BLaER1 treated with 17β-estradiol and CSF1 and Interleukin-3, amounts not matched to agents 10 nM and 100 nM (cell line): ENCODE data around the gene SIDT2.

Source experiments
- H3K27ac ChIP-seq, 11 experiments: shearing (Covaris generic); formaldehyde crosslinking; 2 replicates each; pipeline ENCODE4 v1.8.1; 2022
- H3K27me3 ChIP-seq, 11 experiments: shearing (Covaris generic); formaldehyde crosslinking; 2 replicates each; pipeline ENCODE4 v1.8.1; 2022
- H3K36me3 ChIP-seq, 11 experiments: shearing (Covaris generic); formaldehyde crosslinking; 2 replicates each; pipeline ENCODE4 v1.8.1; 2022
- H3K4me1 ChIP-seq, 10 experiments: shearing (Covaris generic); formaldehyde crosslinking; 2 replicates each; pipeline ENCODE4 v1.8.1; 2022
- H3K4me2 ChIP-seq, 11 experiments: shearing (Covaris generic); formaldehyde crosslinking; 2 replicates each; pipeline ENCODE4 v1.8.1; 2022
- H3K4me3 ChIP-seq, 10 experiments: shearing (Covaris generic); formaldehyde crosslinking; 2 replicates each; pipeline ENCODE4 v1.8.1; 2022
- H3K9ac ChIP-seq, 11 experiments: shearing (Covaris generic); formaldehyde crosslinking; 2 replicates each; pipeline ENCODE4 v1.8.1; 2022
- H3K9me3 ChIP-seq, 11 experiments: shearing (Covaris generic); formaldehyde crosslinking; replicated peaks in 1 of 11; 2 replicates each; pipeline ENCODE4 v1.8.1; 2022
- H4K20me1 ChIP-seq, 11 experiments: shearing (Covaris generic); formaldehyde crosslinking; 2 replicates each; pipeline ENCODE4 v1.8.1; 2022
- Cebpa-rat ChIP-seq, 11 experiments: shearing (Covaris generic); IDR thresholded peaks; 2 replicates each; pipeline ENCODE4 v1.8.1; 2022

Gene SIDT2

DNA sequence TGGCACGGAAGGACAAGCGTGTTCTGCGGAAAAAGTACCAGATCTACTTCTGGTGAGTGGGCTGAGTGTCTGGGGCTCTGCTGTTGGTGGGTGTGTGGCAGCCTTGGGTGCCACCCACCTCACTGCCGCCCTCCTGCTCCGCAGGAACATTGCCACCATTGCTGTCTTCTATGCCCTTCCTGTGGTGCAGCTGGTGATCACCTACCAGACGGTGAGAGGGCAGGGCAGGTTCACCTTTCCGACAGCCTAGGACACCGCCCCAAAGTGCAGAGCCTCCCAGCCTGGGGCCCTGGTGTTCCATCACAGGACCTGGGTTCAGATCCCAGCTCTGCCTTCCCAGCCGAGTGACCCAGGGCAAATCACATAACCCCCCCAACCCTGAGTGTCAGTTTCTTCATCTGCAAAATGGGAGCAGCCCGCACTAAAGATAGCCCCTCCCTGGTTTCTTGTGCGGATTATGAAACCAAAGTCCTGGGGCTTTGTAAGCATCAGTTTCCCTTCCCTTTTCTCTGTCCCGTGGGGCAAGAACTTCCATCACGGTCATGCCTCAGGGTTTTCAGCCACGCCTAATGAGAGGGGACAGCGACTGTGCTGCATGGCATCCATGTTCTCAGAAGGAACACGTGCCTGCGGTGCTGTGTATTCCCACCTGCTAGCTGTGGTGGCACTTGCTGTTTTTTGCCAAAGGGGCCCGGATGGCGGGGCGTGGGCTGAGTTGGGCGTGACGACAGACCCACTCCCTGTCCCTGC, 10.8 kb downstream of the SIDT2 start:
- H3K4me3 ChIP-seq = peak overlapping the region in 3 of 10 experiments; percentile 12 to 43 (median 43); a peak in 4 of 20 replicates
- peaks cover 0 to 5% (median 0%) of the 10 kb centered on the region in 11 experiments; a peak in 1 of 22 replicates for H3K9me3 ChIP-seq
- TF ChIP-seq Cebpa-rat (IDR thresholded peaks at IDR 0.05) = peak; percentile 52 to 92 (median 87)
- H3K36me3 ChIP-seq = peaks cover 0 to 66% (median 49%) of the 10 kb centered on the region in 11 experiments; a peak in 19 of 22 replicates
- peak overlapping the region; percentile 66 to 80 (median 75); a peak in 21 of 22 replicates for H3K9ac ChIP-seq
- H4K20me1 ChIP-seq = no peaks in the 10 kb centered on the region
- H3K4me1 ChIP-seq = peaks cover 62 to 93% (median 76%) of the 10 kb centered on the region in 10 experiments
- peak overlapping the region; percentile 81 to 95 (median 87) for H3K4me2 ChIP-seq
- H3K27me3 ChIP-seq = no peaks in the 10 kb centered on the region
- peak overlapping the region; percentile 73 to 96 (median 92) for H3K27ac ChIP-seq

DNA sequence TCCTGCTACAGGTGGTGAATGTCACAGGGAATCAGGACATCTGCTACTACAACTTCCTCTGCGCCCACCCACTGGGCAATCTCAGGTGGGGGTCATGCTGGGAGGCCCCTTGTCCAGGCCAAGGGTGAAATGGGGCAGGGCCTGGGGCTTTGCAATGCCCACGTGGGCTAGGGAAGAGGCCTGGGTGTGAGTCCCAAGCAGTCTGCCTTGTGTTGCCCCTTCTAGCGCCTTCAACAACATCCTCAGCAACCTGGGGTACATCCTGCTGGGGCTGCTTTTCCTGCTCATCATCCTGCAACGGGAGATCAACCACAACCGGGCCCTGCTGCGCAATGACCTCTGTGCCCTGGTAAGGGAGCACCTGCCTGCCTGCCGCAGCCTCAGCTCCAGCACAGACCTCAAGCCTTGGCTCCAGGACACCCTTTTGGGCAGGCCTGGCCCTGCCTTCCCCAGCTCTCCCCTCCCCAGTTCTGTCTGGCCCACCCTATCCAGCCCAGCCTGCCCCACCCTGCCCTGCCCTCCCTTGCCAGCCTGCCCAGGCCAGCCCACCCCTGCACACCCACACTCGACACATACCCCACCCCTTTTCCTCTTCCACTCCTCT, 11.5 kb downstream of the SIDT2 start:
- H3K4me1 ChIP-seq = peaks cover 60 to 95% (median 77%) of the 10 kb centered on the region in 10 experiments
- peak overlapping the region; percentile 81 to 95 (median 87) for H3K4me2 ChIP-seq
- peaks cover 0 to 67% (median 47%) of the 10 kb centered on the region in 11 experiments; a peak in 19 of 22 replicates for H3K36me3 ChIP-seq
- H3K9ac ChIP-seq = peak overlapping the region; percentile 66 to 80 (median 75); a peak in 21 of 22 replicates
- no peak; a peak in 1 of 22 replicates for TF ChIP-seq Cebpa-rat (IDR thresholded peaks at IDR 0.05)
- H4K20me1 ChIP-seq = no peaks in the 10 kb centered on the region
- peak overlapping the region; percentile 73 to 96 (median 92) for H3K27ac ChIP-seq
- H3K4me3 ChIP-seq = peak overlapping the region in 4 of 10 experiments; percentile 13 to 43 (median 29); a peak in 4 of 20 replicates
- no peaks in the 10 kb centered on the region for H3K27me3 ChIP-seq
- H3K9me3 ChIP-seq = peaks cover 0 to 5% (median 0%) of the 10 kb centered on the region in 11 experiments; a peak in 1 of 22 replicates

DNA sequence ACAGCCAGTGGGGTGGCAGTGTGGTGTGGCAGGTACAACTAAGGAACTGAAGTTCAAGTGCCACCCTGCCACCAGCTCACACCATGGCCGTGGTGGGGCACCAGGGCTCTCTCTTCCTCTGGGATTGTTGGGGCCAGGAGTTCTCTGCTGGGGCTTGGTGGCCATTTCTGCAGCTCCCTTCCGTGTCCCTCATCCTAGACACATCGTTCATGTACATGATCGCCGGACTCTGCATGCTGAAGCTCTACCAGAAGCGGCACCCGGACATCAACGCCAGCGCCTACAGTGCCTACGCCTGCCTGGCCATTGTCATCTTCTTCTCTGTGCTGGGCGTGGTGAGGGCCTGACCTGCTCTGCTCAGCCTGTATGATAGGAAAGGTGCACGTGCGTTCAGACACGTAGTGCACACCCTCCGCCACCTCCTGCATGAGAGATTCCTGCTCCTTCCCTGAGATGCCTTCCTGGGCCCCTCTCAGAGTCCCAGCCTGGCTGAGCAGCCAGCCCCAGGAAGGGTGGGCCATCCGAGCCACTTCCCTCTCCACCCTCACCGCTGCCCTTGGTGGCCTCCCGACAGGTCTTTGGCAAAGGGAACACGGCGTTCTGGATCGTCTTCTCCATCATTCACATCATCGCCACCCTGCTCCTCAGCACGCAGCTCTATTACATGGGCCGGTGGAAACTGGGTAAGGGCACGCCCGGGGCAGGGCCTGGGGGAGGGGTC, 13.3 kb downstream of the SIDT2 start:
- no peak overlapping the region for H3K4me3 ChIP-seq
- peak overlapping the region in 1 of 11 experiments; percentile 5; a peak in 3 of 22 replicates for H3K9ac ChIP-seq
- peak overlapping the region in 5 of 11 experiments; percentile 12 to 89 (median 87); a peak in 8 of 22 replicates for H3K4me2 ChIP-seq
- no peaks in the 10 kb centered on the region for H3K27me3 ChIP-seq
- TF ChIP-seq Cebpa-rat (IDR thresholded peaks at IDR 0.05) = no peak
- peaks cover 0 to 83% (median 65%) of the 10 kb centered on the region in 11 experiments; a peak in 19 of 22 replicates for H3K36me3 ChIP-seq
- H3K4me1 ChIP-seq = peaks cover 52 to 88% (median 69%) of the 10 kb centered on the region in 10 experiments
- H4K20me1 ChIP-seq = no peaks in the 10 kb centered on the region
- H3K27ac ChIP-seq = peak overlapping the region in 9 of 11 experiments; percentile 12 to 96 (median 92); a peak in 13 of 22 replicates
- H3K9me3 ChIP-seq = peaks cover 0 to 5% (median 0%) of the 10 kb centered on the region in 11 experiments; a peak in 1 of 22 replicates

DNA sequence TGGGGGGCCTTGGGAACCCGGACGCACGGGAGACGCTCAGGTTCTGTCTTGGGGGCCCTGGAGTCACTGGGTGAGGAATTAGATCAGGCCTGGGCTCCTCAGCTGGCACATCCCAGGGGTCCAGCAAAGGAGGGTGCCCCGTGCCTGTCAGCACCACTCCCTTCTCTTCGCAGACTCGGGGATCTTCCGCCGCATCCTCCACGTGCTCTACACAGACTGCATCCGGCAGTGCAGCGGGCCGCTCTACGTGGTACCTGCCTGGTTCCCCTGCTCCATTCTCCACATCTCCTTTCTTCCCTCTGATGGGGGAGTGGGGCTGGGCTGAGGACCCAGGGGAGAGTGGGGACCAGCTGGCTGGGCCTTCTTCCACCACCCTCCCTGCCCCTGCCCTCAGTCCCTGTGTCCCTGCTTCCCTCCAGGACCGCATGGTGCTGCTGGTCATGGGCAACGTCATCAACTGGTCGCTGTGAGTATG, 13.9 kb downstream of the SIDT2 start:
- no peak for TF ChIP-seq Cebpa-rat (IDR thresholded peaks at IDR 0.05)
- peak overlapping the region in 9 of 11 experiments; percentile 12 to 96 (median 92); a peak in 16 of 22 replicates for H3K27ac ChIP-seq
- peaks cover 0 to 89% (median 71%) of the 10 kb centered on the region in 11 experiments; a peak in 19 of 22 replicates for H3K36me3 ChIP-seq
- H3K4me3 ChIP-seq = no peak overlapping the region
- peaks cover 0 to 5% (median 0%) of the 10 kb centered on the region in 11 experiments; a peak in 1 of 22 replicates for H3K9me3 ChIP-seq
- H3K4me1 ChIP-seq = peaks cover 46 to 82% (median 63%) of the 10 kb centered on the region in 10 experiments
- H3K9ac ChIP-seq = peak overlapping the region in 1 of 11 experiments; percentile 17; a peak in 1 of 22 replicates
- no peaks in the 10 kb centered on the region for H4K20me1 ChIP-seq
- no peaks in the 10 kb centered on the region for H3K27me3 ChIP-seq
- H3K4me2 ChIP-seq = peak overlapping the region in 8 of 11 experiments; percentile 2 to 89 (median 31); a peak in 12 of 22 replicates

DNA sequence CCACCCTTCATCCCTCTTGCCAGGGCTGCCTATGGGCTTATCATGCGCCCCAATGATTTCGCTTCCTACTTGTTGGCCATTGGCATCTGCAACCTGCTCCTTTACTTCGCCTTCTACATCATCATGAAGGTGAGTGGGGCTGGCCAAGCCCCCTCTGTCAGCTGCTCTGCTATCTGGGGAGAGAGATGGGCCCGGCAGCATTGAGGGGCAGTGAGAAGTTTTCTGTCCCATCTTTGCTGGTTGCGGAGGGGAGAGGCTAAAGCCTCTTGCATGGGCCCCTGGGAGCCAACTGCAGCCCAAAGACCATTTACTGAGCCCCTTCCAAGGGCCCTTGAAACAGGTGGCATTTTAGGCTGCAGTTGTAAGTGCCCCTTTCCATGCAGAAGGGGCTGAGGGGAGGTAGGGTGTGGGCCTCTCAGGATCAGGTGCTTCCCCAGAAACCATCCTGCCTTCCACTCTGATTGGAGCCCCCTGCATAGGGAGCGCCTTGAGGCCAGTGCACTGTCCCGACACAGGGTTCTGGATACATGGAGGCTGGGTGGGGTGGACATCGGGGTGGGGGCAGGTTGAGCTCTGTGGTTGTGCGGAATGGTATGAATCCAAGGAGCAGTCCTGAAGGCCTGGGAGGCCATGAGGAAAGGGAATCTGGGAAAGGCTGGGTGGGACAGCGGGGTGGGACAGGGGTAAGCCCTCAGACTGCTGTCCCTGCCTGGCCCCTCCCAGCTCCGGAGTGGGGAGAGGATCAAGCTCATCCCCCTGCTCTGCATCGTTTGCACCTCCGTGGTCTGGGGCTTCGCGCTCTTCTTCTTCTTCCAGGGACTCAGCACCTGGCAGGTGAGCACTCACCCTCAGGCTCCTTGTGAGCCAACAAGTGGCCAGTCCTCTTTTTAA, 14.8 kb downstream of the SIDT2 start:
- Histone ChIP-seq H3K36me3 (peaks cover 0 to 95% (median 78%) of the 10 kb centered on the region in 11 experiments; a peak in 19 of 22 replicates), H3K27ac (peak overlapping the region in 8 of 11 experiments; percentile 12 to 96 (median 92); a peak in 12 of 22 replicates), H4K20me1 (peaks cover 0 to 5% (median 0%) of the 10 kb centered on the region in 11 experiments; a peak in 1 of 22 replicates), H3K9me3 (peaks cover 0 to 5% (median 0%) of the 10 kb centered on the region in 11 experiments; a peak in 1 of 22 replicates), H3K9ac (no peak overlapping the region), H3K4me3 (no peak overlapping the region), H3K4me2 (peak overlapping the region in 8 of 11 experiments; percentile 2 to 89 (median 31); a peak in 11 of 22 replicates), H3K4me1 (peaks cover 37 to 73% (median 54%) of the 10 kb centered on the region in 10 experiments), H3K27me3 (no peaks in the 10 kb centered on the region)
- no peak for TF ChIP-seq Cebpa-rat (IDR thresholded peaks at IDR 0.05)

DNA sequence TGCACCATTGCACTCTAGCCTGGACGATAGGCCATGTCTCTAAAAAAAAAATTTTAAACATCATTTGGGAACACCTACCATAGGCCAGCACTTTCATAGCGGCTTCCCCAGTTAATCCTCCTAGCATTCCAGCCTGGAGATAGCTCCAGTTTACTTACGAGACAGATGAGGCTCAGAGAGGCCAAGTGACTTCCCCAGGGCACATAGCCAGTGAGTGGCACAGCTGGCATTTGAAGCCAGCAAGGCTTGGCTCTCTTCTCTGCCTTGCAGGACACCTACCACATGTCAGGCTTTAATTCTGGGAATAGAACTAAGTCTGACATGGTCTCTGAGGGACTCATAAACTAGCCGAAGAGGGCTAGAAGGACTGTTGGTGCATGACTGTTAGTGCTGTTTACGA, 15.7 kb downstream of the SIDT2 start:
- no peaks in the 10 kb centered on the region for H3K27me3 ChIP-seq
- TF ChIP-seq Cebpa-rat (IDR thresholded peaks at IDR 0.05) = no peak
- no peak overlapping the region for H3K4me3 ChIP-seq
- no peak overlapping the region; a peak in 1 of 22 replicates for H3K27ac ChIP-seq
- H4K20me1 ChIP-seq = peaks cover 0 to 9% (median 0%) of the 10 kb centered on the region in 11 experiments; a peak in 1 of 22 replicates
- peaks cover 28 to 64% (median 45%) of the 10 kb centered on the region in 10 experiments for H3K4me1 ChIP-seq
- peaks cover 0 to 93% (median 74%) of the 10 kb centered on the region in 11 experiments; a peak in 19 of 22 replicates for H3K36me3 ChIP-seq
- no peak overlapping the region for H3K9ac ChIP-seq
- H3K9me3 ChIP-seq = peaks cover 0 to 2% (median 0%) of the 10 kb centered on the region in 11 experiments; a peak in 1 of 22 replicates
- no peak overlapping the region; a peak in 1 of 22 replicates for H3K4me2 ChIP-seq

DNA sequence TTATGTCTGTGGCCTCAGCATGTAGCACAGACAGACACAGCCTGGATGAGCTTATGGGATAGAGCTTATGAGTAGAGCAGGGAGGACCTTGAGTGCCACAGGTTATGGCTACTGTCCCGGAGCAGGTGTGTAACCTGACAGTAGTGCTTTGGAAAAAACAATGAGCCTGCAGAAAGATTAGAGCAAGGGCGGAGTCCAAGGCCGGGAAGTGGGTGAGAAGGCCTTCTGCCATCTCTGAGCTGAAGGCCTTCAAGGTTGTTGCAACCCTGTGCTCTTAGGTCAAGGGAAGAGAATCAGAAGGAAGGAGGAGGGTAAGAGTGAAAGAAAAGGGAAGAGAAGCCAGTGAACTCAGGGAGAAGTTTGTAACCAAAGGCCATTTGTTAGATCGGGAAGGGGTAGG, 16.7 kb downstream of the SIDT2 start:
- H3K4me3 ChIP-seq = no peak overlapping the region
- TF ChIP-seq Cebpa-rat (IDR thresholded peaks at IDR 0.05) = no peak
- H3K27ac ChIP-seq = peak overlapping the region in 7 of 11 experiments; percentile 34 to 65 (median 44); a peak in 11 of 22 replicates
- H3K27me3 ChIP-seq = no peaks in the 10 kb centered on the region
- peaks cover 0 to 12% (median 0%) of the 10 kb centered on the region in 11 experiments; a peak in 1 of 22 replicates for H4K20me1 ChIP-seq
- peaks cover 0 to 83% (median 73%) of the 10 kb centered on the region in 11 experiments; a peak in 19 of 22 replicates for H3K36me3 ChIP-seq
- H3K9ac ChIP-seq = peak overlapping the region in 5 of 11 experiments; percentile 1 to 15 (median 7); a peak in 4 of 22 replicates
- peaks cover 18 to 54% (median 35%) of the 10 kb centered on the region in 10 experiments for H3K4me1 ChIP-seq
- H3K9me3 ChIP-seq = no peaks in the 10 kb centered on the region
- peak overlapping the region; percentile 6 to 60 (median 40); a peak in 16 of 22 replicates for H3K4me2 ChIP-seq
